ENCODE measurements around the gene PANX2.

The PANX2 gene

DNA sequence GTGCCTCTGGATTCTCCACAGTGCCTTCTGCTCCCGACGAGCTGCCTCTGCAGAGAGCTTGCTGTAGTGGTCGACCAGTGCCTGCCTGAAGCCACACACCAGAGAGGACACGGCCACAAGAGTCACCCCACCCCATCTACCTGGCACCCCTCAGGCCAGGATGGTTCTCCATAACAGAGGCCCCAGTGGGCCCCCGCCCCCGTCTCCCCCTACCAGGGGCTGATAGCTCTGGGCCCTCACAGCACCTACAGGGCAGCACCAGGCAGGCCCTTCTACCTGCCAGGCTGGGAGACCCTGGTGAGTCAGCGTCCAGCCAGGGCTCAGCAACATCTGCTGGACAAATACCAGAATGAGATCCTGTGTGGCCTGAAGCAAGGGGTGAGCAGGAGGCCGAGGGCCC is 52.0 kb downstream of the PANX2 start:
- in situ Hi-C loops (cut with MboI; ENCODE audit: low sequenced_read_pairs) = loop anchor here (25.0 kb wide), 2 partner anchors 285 to 460 kb away; no protein-coding TSS in a partner anchor

DNA sequence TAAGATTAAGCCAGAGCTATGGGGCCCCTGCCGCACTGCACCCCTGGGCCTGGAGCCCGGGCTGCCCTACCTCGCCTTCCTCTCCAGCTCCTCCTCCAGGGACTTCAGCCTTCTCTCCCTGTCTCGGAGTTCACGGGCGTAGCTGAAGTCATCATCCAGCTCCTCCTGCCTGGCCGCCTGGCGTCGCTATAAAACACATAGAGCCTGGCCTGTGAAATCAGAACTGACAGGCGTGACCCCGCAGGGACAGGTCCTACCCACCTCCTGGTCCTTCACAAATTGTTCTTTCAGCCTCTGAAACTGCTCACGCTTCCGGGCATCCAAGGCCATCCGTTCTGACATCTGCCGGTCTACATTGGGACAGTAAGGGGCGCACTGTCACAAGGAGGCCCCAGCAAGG is 53.5 kb downstream of the PANX2 start:
- in situ Hi-C loops (cut with MboI; ENCODE audit: low sequenced_read_pairs) = loop anchor here (25.0 kb wide), 2 partner anchors 287 to 462 kb away; no protein-coding TSS in a partner anchor

DNA sequence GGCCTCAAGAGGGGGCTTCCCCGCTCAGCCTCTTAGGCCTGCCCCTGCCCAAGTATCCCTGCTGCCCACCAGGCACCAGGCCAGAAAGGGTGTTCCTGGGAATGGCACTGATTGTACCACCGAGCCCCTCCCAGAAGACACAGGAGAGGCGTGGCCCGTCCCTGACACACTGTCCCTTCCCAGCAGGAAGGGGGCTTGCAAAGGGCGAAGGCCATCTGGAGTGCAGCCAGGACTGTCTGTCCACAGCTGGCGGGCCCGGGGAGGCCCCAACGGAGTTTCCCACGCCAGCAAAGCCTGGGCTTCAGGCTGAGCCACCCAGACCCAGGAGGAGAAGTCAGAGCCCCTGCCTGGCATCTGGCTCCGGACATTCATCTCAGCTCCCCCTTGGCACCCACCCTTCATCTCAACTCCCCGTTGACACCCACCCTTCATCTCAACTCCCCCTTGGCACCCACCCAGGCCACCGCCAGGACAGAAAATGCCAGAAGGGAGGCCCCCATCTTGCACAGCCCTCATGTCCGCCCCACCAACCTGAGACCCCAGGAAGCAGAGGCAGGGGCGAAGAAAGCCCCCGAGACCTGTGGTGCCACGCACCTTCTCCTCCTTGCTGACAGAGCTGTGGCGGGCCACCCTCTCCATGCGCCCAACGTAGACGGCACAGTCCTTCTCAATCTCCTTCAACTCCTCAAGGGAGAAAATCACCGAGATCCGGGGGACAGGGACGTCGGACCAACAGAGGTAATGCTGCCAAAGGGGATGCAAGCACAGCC is 54.9 kb downstream of the PANX2 start:
- in situ Hi-C loops (cut with MboI; ENCODE audit: low sequenced_read_pairs) = no loop called here

DNA sequence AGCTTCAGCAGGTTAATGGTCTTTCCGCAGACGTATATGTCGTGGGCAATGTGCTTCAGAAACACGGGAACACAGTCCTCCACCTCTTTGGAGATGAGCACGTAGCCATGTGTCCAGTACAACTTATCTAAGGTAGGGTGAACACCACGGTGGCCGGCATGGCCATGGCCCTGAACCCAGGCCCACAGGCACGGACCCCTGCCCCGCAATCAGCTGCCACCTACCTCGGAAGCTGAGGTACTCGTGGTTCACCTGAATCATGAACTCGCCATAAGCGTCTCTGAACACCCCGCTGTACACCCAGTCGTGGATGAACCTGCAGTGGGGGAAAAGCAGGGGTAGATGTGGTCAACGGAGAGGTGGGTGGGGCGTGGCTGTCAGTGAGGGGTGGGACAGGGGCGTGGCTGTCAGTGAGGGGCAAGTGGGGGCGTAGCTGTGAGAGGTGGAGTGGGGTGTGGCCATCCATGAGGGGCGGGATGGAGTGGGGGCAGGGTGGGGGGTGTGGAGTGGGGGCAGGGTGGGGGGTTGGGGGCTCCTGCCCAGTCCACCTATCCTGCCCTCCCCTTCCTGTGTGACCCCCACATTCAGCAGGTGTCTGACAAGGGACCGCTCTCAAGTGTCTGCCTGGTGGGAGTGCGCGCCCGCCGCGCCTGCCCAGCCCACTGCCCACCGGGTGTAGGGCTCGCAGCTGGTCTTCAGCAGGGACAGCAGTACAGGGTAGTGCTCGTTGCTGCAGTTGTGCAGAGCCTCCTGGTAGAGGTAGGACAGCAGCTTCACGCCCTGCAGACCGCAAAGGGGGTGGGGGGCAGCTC is 55.7 kb downstream of the PANX2 start:
- in situ Hi-C loops (cut with MboI; ENCODE audit: low sequenced_read_pairs) = no loop called here

DNA sequence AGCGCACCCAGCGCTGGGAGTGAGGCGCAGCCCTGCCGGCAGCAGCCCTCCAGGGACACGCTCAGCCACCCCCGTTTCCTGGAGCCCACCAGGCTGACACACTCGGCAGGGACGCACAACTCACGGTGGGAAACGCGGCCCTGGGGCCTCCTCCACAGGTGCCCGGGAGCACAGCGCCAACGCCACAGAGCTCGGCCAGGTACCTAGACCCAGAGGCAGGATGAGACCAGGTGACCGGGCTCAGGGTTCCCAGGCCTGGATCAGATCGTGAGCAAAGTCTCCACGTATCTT is 56.3 kb downstream of the PANX2 start:
- in situ Hi-C loops (cut with MboI; ENCODE audit: low sequenced_read_pairs) = no loop called here

DNA sequence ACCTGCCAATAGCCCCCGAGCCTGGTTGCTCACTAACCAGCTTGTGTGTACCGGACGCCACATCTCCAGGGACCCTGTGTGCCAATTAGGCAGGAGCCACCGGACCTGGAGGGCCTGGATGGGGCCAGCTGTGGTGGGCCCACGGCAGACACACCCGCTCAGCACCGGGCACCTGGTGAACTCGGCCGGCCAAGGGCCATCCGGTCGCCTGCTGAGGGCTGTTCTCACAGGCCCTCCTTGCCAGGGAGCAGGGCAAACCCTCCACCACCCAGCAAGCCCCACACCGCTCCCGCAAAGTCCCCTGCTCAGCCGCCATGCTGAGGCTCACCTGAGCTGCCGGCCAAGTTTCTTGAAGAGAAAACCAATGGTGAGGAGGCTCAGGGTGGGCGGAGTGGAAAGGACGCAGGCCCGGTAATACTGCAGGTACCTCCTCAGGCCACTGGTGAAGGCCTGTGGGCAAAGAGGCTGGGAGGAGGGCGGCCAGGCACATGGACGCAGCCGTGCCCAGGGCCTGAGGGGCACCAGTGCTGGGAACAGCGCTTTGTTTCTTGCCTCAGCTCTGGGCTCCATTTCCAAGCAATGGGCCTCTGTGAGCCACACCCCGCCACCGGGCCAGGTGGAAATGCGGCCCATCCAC is 57.2 kb downstream of the PANX2 start:
- in situ Hi-C loops (cut with MboI; ENCODE audit: low sequenced_read_pairs) = no loop called here

DNA sequence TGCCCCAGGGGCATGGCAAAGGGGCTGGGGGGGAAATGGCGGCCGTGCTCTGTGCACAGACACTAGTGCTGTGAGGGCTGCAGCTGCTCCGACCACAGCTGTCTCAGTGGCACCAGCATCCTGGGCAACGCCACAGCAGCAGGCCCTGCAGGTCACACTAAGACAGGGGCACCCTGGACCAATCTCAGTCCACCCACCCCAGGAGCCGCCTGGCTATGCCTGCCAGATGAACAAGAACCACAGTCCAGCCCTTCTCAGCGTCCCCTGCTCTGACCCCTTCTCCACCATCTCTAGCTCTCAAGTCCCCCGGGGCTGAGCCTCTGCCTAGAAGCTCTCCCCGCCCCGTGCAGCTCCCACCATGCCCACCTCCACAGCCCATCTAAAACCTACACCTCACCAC is 57.8 kb downstream of the PANX2 start:
- in situ Hi-C loops (cut with MboI; ENCODE audit: low sequenced_read_pairs) = no loop called here

DNA sequence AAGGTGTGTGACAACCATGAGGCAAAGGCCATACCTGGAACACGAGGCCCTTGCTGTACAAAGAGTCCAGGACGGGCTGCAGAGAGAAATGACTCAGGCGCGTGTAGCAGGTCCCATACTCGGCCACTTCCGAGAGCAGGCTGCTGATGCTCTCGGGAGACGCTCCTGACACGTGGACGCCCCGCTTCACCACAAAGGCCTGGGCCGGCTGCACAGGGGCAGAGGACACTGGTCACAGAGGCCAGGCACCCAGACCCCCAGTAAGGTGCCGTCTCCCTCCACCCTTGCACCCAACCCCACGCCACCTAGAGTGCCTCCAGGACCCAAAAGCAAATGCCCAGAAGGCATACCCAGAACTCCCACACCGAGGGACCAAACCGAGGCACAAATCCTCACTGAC is 58.8 kb downstream of the PANX2 start:
- in situ Hi-C loops (cut with MboI; ENCODE audit: low sequenced_read_pairs) = no loop called here
